SHP77 (cell line): Measurements from ENCODE around the gene ATP10A.

Experiments
- DNase-seq, 2 experiments: peaks; one replicate each; lab custom pipeline; 2025; lab: John Stamatoyannopoulos, UW

Gene ATP10A

DNA sequence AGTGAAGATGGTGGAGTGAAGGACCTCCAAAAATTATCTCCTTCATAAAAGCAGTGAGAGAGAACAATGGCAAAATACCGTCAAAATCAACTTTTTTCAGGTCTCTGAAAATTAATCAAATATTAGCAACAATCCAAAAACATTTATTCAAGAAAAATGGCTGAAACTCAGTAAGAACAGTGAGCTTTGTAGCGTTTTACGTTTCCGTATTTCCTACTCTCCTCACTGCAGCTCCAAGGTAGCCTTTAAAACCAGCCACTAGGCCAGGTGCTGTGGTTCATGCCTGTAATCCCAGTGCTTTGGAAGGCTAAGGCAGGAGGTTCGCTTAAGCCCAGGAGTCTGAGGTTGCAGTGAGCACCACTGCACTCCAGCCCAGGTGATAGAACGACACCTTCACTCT, 38.5 kb downstream of the ATP10A start:
- DNase-seq = no peak

DNA sequence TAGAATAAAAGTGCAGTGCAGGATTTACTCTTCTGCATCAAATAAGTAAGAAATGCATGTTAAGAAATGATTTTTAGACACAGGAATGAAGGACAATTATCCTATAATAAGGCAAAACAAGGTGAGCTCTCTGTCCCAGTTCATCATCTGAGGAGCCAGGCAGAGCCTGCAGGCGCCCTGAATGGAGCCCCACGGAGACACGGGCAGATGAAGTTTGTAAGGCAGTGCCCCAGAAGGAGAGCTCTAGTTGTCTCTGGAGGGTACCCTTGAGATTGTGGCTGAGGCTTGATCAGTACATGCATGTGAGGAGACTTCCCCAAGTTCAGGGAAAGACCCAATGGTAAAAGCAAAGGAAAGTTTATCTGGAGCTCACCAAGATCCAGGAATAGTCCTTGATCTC, 50.3 kb downstream of the ATP10A start:
- no peak for DNase-seq

DNA sequence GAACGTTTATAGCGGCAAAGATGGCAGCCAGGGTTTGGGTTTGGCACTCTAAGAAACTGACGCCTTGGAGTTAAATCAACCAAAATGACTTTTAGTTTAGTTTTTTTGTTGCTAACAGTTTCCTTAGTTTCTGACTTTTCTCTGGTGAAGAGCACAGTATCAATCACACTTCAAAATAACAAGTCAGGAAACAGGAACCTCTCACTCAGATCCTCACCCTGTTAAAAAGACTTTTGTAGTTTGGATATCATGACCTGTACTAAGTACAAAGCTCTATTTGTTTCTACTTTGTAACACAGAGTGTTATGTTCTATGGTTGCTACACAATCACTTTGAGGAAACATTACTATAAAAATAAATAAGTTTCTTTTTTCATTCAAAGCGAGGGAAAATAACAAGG, 51.1 kb downstream of the ATP10A start:
- no peak for DNase-seq

DNA sequence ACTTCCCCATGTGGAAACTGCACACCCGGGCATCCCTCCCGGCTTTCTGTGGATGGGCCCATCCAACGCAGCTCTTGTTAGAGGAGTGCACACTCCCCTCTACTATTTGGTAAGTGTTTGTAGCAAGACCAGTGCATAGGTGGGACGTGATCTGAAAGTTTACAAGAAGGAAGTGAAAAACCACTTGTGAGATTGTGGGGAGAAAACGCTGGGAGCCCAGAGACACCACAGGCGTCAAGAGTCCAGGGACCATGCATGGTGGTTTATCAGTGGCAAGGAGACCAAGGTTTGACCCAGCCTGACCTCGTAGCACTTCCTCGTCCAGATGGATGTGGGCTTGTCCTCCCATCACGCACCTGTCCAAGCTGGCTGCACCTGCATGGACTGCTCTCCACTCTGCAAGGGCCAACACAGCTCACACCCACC, 51.6 kb downstream of the ATP10A start:
- no peak for DNase-seq

DNA sequence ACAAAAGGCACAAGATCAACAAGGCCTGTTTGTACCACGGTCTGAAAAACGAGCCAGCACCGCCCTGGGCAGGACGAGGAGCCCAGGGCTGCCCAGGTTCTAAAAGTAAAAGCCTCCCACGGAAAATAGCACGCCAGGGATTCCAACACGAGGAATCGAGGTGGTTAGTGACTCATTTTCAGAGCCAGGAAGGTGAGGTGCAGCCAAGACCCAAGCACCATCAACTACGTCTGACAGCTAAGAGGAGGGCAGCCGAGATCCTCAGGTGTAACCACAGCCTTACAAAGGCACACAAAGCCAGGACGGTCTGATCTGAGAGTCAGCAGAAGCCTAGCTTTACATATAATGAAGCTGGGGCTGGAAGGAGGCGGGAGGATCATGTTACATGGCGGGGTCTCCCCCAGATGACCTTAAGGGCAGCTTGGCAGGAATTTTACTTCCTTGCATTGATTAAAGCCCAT, 52.5 kb downstream of the ATP10A start:
- no peak for DNase-seq

DNA sequence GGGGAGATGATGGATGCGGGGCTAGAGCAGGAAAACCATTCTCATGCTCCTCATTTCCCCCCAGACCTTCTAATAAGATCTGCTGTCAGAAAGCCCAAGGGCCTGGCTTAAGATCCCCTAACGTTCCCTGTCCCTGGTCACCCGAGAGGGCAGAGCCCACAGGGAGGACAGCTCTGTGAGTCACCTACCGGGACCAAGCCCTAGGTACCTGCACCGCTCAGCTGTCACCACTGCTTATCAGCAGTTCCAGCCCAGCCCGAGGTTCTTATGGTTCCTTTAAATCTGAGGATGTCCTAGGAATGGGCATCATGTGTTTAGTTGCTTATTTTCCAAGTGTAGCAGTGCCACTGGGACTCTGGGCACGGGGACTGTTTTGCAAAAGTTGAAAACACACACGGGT, 53.0 kb downstream of the ATP10A start:
- DNase-seq = no peak

DNA sequence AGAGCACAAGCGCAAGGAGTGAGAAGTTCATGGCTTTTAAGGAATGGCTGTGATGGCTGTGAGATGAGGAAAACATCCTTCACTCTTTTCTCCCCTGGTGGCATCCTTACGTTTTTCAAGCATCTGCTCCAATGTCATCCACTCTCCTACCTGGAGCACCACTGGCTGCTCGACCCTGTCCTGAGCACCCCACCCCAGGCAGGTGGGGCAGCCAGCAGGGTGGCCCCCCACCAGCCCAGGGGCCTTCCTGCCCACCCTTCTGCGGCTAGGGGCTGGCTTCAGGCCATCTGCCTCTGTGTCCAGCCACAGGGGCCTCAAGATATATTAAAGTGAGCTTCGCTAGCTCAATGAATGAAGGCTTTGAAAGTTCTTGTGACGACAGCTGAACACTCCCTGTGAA, 56.1 kb downstream of the ATP10A start:
- no peak for DNase-seq

DNA sequence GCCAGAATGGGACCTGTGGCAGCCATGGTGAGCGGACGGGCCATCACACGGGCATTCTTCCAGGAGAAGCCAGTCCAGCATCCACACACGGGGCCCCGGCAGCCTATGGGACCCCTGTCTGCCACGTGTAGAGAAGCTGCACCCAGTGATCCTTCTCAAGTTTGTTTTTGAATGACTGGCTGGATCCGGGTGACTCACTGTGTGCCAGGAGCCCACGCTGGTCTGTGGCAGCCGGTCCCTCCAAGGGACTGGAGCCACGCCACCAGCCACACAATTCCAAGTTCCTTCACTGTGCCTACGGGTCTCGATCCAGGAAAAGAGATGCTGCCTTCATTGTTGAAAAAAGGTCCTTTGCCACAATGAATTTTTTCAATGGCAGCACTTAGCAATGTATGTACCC, 58.1 kb downstream of the ATP10A start:
- no peak for DNase-seq

DNA sequence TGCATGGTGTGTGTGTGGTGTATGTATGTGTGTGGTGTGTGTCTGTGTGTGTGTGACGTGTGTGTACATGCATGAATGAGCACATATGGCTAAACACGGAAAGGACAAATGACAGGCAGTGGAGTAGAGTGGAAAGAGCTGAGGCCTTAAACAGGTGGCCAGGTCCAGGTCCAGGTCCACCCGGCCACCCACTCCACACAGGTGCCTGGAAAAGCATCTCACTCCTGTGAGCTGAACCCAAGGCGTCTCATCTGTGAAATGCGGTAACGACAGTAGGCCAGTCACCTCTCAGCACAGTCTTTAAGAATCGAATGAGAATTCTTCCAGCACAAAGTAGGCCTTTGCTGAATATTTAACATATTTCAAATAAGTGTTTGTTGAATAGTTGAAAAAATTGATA, 58.7 kb downstream of the ATP10A start:
- DNase-seq = no peak

DNA sequence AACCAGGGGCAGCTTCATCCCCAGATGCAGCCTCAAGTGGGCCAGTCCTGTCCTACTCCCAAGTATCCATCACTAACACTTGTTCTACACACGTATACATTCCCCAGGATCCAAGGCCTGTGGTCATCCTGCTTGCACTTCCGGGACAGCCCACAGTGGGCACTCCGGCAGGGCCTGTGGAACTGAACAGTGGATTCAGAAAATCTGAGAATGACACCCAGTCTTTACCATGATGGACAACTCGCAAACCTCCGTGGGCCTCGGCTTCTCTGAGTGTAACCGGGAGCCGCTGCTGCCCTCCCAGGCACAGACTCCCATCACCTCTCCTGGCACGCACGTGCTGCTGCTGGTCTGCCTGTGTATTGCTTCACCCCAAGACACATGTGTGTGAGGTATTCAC, 59.6 kb downstream of the ATP10A start:
- no peak for DNase-seq

DNA sequence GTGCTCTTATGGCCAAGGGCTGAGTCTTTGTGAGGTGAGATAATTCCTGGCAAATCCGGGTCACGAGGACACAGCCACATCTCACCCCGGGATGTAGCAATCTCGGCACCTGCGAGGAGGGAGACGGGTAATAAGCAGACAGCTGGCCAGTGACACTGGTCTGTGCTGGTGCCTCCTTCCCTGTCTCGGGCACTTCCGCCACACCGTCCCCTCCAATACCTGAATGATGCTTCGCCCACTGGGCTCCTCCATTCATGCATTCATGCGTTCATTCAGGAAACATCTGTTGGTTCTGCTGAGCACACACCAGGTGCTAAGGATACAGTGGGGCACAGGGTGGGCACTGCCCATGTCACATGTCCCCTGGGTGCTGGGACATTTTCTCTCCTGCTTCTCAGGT, 60.1 kb downstream of the ATP10A start:
- no peak for DNase-seq

DNA sequence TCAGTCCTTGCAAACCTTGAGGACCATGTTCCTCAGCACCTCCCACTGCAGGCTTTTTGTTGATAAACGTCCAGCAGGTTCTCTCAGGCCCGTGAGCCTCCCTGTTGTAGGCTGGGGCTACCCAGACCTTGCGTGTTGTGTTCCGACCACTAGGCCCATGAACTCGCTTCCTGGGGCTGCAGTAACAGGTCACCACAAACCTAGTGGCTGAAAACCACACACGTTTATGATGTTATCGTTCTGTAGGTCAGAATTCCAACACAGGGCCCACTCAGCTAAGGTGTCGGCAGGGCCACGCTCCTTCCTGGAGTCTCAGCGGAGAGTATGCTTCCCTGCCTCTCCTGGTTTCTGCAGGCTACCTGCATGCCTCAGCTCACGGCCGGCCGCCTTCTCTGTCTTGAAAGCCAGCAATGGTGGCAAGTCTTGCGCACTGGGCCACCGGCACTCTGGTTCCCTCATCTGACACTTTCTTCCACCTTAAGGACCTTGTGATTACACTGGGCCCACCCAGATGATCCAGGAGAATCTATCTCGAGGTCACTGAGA, 60.8 kb downstream of the ATP10A start:
- DNase-seq = no peak

DNA sequence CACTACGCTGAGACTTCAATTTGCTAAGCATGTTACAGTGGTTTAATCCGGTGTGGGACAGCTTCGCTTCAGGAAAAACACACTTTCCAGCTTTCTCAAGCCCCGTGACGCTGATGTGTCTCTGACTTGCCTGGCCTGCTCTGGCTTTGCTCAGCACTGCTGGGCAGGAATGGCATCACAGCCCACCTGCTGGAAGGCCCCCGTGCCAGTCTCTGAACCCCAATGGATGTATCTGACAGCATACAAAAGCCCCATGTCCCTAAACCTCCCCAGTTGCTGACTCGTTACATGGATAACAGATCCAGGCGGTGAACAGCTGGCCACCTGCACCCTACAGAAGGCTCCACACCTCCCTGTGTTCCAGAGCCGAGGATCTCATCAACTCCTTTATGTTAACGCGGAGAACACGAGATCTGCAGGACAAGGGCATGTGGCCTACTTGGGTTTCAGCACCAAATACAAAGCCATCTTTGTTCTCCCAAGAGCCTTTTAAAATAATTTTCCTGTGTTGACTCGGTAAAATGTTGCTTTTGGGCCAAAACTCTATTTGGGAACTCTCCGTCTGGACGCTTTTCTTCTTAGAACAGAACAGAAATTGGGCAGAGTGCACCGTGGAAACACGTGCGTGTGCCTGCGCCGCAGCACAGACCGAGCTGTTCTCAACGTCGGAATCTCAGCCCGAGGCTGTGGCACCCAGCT, 61.4 kb downstream of the ATP10A start:
- DNase-seq = no peak

DNA sequence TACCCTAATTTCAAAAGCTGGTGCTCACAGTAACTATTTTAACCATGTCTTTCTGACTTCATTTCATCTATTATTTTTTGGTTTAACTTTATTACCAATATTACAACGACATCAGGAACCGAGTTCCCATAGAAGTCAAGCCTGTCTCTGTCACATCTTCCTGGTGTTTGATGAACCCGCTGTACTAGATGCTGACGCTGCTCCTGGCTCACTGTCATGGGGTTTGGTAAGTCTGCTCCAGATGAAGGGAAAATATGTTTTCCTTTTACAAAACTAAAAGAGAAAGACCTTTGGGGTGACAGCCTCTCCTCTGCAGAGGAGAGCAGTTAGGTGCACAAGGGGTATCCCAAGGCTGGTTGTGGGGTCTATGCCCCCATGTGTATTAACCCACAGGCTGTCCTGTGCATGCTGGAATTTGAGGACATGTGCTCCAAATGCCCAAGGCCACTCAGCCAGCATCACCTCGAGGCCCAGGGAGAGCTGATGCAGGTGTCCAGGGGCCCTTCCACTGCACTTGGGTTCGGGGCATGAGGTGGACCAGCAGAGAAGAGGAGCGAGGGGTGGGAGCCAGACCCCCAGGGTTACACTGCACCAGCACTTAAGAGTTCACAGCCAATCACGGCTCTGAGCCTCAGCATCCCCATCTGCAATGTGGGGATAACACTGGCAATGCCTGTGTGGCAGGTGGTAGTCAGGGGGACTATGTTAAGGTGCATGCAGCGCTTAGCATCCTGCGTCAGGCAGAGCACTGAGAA, 62.2 kb downstream of the ATP10A start:
- DNase-seq = no peak

DNA sequence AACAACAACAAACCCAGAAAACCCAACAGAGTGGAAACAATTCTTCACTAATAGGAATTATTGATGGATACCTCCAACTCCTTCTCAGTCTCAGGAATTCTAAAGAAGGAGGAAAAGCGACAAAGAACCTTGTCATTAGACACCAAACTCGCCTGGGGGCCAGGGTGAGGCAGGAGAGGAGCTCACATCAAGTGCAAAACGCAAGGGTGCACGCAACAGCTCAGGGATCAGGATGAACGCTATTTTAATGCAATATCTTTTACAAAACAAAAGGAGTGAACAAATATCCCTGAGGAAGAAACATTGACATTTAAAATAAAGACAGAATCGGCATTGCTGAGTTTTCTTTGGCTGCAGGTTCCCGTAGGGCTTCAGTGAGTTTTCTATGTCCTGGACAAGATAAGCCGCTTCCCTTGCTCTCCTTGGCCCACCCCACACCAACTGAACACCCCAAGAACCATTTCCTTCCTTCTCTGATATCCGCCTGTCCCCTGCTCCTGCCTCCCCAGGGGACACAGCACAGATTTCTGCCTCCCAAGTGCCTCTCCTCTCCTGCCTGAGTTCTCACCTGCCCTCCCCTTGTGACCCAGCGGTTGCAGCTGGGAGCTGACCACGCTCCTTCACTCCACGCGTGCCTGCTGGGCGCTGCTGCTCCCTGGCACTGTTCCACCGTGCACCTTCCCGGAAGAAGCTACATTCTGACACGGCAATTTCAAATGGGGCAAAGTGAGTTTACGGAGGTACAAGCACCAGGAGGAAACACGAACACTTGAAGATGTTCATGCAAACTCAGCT, 63.0 kb downstream of the ATP10A start:
- DNase-seq = no peak

DNA sequence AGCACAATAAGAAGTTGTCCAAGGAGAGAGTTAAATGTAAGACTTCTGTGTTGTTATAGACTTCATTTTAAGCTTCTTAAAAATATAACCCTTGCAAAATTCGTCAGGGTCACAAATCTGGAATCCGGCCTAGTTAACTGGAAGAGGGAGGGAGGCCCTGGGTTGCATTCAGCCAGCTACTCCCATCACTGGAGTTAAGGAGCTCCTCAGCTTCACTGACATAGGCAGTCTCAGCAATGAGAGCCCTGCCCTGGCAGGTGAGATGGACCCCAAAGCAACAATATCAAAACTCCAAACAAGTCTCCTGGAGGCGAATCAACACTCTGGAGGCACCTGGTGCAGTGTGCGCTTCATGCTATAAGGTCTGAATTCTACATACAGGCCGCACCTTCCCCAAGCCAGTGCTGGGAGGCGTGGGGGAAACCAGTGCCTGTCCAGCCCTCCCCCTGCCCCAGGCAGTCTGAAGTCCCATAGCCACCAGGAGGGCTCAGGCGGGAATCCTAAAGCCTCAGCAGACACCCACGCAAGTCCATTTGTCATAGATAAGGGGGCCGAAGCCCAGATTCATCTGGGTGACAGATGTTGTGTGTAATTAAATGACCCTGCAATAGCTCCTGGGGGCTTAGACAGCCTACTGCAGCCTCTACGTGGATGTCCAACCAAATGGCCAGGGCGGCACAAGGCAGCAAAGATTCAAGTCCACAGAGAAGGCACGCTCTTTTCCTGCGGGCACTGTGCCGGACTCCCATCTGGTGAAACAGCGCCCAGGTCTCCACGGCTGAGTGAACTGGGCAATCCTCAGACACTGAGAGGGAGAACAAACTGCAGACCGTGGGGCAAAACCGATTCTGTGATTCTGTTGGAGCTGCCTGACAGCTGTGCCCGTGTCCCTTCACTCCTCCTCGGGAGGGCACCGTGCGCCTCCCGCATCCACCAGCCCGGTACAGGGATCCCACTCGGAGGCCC, 64.9 kb downstream of the ATP10A start:
- DNase-seq = no peak

DNA sequence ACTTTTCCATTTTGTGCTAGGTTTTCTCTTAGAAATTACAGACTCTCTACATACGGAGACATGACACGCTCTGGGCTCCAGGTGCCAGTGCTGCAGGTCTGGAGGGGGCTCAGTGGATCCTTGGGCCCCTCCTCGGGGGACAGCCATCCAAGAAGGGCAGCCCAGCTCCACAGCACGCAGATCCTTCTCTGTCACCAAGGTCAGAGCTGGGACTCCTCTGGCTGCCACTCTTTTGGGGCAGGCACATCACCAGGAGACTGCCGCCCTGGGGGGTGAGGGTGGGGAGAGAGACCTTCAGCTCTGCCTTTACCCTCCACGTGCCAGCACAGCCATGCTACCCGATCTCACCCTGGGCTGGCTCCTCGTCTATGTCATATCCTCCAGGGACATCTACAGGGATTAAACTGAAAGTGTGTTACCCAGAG, 65.6 kb downstream of the ATP10A start:
- DNase-seq = no peak

DNA sequence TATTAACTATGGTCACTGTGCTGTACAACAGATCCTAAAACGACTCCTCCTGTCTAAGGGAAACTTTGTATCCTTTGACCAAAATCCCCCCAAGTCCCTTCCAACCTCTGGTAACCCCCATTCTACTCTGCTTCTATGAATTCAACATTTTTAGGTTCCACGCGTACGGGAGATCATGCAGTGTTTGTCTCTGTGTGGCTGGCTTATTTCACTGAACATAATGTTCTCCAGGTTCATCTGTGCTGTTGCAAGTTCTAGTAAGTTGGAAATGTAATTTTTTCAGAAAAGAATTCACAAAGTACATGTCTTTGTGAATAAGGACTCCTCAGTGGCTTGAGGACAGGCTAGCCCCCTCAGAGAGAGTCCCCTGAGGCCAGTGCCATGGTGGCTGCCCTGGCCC, 66.1 kb downstream of the ATP10A start:
- no peak for DNase-seq

DNA sequence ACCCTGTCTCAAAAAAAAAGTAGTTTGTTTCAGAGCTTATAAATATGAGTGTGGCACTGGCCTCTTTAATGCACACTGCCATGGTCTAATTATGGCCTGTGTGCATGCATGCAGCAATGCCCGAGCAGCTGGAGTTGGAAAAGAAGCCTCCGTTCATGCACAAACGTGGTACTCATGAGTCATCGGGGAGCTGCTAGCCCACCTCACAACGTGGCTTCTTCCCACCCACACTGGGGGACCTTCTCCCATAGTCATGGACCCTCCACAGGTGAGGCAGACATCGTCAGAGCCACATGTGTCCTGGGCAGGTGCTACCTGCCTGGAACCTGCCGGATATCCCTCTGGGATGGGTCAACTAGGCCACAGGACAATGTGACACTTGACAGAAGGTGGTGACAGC, 66.7 kb downstream of the ATP10A start:
- no peak for DNase-seq

DNA sequence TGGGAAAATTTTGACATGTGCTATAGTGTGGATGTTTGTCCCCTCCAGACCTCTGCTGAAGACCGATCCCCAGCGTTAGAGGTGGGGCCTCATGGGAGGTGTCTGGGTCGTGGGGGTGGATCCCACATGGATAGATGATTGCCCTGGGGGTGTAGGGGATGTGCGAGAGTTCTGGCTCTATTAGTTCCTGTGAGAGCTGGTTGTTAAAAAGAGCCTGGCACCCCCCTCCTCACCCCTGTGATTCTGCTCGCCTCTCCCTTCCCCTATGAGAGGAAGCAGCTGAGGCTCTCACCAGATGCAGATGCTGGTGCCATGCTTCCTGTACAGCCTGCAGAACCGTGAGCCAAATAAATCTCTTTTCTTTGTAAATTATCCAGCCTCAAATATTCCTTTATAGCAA, 67.4 kb downstream of the ATP10A start:
- no peak for DNase-seq

DNA sequence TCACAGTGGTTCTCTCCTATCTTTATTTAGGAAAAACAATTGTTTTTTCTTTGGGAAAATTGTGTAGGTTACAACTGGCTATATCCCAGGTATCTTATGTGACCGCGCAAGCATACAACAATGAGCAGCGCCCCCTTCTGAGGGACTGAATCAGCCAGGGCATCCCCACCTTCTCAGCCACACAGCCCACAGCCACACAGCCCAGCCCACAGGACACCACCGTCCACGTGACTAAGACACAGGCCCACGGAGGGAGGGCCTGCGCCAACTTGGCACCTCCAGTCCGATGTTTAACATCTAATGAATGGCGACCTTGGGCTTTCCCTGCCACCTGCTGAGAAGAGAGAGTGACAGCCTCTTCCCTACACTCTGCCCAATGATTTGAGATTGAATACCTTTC, 68.1 kb downstream of the ATP10A start:
- DNase-seq = no peak
